Daoy (cell line): Measurements from ENCODE around the gene GNAI3. TPM values are rescaled to one million over a fixed set of nuclear protein-coding genes. Genes with fewer than 3 reads are reported as not detected.

Experiments used
- DNase-seq: peaks from one replicate; pipeline ENCODE4 v3.0.0-alpha.2; 2015; ENCODE audit warnings: low read depth
- total RNA-seq: library from RNA; depleted of rRNA; stranded (reverse); fragments of >200 nt; shearing (Covaris generic); gene quantifications from 2 replicates; pipeline ENCODE4 v1.2.3, GENCODE V29; 2014

The GNAI3 gene
- total RNA-seq, 1 experiment from 2014 or later, result 24.1 TPM

GRCh38 chr1:109636201-109636952, 88.0 kb downstream of the GNAI3 start:
- DNase-seq, result peak; percentile 68

DNA sequence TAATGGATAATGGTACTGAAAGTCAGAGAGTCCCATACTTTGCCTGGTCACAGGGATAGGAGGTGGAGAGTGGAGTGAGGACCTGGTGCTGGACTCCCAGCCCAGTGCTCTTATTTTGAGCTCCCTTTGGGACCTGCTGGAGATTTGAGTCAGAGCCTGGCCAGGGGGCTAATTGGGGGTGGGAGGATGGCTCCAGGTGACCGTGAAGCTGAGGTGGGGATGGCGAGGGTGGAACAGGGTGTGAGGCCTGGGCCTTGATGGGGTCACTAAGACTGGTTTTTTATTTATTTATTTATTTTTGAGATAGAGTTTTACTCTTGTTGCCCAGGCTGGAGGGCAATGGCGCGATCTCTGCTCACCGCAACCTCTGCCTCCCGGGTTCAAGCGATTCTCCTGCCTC, 89.0 kb downstream of the GNAI3 start:
- DNase-seq, result no peak

DNA sequence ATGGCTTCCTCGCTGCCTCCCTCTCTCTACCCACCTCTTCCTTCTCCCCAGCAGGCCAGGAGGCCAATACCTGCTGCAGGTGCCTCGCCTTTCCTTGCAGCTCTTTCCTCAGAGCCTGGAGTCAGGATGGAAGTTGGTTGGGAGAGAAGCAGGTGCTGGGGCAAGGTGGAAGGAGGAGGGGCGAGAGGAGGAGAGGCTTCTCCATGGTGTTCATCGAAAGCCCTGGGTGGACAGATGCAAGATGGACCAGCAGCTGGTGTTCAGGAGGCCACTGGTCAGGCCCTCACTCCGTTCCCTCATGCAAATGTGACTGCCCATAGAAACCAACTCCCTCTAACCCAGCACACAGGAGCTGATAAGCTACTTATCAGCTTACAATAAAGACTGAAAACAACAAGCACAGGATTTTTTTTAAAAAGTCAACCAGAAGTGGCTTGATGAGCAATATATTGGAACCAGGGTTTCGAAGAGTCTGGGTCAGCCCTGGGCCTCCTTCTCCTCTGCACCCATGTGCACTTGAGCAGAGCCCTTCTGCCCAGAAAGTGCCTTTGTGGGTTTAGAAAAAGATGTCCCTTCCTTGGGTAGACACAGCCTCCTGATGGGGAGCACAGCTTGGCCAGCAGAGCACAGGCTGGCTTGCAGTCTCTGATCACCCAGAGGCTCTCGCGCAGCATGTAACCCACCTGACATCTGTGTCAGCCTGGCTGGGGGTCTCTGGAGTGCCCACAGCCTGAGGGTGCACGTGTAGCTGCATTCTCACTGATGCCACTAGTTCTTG, 90.8 kb downstream of the GNAI3 start:
- no peak for DNase-seq

GRCh38 chr1:109639841-109640184, 91.4 kb downstream of the GNAI3 start:
- no peak for DNase-seq

DNA sequence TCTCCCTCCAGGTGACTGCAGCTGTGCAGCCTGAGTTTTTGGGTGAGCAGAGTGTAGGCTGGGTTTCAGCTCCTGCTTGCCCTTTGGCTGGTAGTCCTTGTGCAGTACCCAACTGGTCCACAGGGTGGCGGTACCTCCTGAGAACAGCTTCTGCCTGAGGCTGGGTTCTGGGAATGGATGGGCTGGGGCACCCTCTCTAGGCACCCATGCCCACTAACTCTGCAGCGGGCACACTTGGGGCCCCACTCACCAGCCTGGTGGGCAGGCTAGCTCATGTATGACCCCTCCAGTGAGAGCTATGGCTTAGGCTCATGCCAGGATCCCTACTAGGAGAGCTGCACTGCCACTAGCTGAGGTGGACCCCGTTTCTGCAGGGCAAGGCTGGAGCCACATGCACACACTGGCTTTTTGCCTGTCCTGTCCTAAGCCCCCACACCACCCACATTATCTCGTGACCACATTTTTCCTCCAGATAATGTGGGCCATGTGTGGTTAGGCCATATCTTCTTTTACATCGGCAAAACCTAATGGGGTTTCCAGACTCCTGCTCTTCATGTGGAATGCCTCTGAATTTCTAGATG, 92.0 kb downstream of the GNAI3 start:
- peak; percentile 79 for DNase-seq

- DNase-seq, result no peak
Observed at GRCh38 chr1:109641078-109641740, 92.8 kb downstream of the GNAI3 start.

DNA sequence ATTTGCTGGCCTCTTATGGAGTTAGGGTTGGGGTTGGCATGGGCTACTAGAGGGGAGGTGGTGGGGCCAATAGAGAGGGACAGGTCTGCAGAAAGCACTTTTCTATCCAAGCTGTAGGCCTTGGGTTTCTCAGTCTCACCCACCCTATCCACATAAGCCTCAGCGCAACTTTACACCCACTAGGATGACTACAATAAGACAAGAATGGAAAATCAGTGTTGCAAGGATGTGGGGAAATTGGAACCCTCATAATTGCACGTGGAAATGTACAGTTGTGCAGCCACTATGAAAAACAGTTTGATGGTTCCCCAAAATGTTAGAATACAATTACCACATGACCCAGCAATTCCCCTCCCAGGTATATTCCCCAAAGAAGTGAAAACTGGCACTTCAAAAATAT, 93.4 kb downstream of the GNAI3 start:
- DNase-seq, result no peak

DNA sequence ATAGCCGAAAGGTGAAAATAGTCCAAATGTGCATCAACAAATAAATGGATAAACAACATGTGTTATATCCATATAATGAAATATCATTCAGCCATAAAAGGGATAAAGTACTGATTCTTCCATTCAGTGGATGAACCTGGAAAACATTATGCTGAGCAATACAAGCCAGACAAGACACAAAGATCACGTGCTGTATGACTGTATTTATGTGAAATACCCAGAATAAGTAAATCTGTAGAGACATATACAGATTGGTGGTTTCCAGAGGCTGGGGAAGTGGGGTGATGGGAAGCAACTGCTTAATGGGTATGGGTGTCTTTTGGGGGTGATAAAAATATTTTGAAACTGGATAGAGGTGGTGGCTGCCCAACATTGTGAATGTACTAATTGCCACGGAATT, 94.2 kb downstream of the GNAI3 start:
- no peak for DNase-seq

DNA sequence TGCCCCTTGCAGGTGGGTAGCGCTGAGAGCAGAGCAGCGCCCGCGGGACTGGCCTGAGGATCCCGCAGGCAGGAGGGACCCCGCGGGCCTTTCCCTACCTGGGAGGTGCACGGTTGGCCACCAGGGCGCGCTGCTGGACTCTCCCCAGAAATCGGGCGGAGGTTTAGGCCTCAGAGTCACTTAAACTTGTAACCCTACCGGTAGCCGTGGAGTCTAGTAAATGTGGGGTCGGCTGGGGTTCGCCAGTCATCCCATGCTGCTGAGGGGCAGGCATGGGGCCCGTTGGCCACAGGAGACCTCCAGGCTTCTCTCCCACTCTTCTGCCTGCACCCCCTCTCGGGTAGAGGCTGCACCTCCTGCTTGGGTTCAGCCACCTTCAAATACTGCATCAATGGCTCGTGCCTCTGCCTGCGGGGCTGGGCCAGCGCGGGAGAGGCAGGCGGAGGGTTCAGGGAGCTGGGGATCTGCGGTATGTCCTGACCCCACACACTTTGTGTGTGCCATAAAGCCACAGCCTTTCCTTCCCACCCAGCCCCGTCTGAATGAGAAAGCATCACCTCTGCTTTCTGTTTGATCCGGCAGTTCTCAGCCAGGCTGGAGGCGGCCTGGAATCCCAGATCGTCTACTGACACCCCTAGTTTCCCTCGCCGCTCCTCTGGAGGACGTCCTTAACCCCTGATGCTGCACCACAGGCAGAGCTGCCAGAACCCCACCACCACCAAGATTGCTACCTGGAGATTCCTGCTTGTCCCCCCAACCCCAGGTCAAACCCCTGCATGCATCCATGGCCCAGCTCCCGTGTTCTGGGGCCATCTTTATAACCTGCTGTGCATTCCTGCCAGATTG, 95.2 kb downstream of the GNAI3 start:
- DNase-seq, result peak; percentile 89

DNA sequence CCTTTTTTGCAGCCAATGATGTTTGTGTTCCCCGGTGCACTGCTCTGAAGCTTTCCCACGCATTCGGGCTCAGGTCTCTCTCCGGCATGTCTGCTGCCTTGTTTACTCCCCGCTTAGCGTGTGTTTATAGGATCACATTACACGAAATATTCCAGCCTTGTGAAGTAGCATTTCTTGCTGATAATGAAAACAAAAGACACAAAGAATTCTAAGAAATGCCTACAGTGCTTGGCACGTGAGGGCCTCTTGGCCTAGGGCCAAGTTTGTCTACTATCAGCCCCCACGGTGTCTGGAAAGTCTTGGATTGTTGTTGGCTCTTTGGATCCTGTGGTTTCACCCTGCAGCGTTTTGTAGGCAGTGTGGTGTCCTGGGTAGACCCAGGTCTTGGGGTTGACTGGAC, 96.3 kb downstream of the GNAI3 start:
- no peak for DNase-seq

- DNase-seq, result no peak
Observed at GRCh38 chr1:109649491-109649914, 101.1 kb downstream of the GNAI3 start.

DNA sequence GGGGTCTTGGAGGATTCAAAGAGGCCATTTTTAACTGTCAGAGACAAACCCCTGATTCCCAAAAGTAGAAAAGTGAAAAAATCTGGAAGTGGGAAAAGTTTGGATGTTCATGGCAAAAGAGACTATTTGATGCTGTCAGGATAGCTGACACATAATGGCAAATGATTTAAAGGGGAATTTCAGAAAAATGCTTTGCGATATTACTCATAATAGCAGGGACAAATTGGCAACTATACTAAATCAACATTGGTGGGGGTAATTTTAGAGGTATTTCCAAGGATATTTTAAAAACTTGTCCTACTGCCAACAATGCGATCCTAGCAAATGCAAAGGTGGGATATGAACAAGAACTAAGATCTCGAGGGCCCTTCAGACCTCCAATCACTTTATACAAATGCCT, 102.2 kb downstream of the GNAI3 start:
- no peak for DNase-seq

GRCh38 chr1:109652402-109652801, 104.0 kb downstream of the GNAI3 start:
- DNase-seq, result no peak

- no peak for DNase-seq
Observed at GRCh38 chr1:109653306-109653705, 104.9 kb downstream of the GNAI3 start.

DNA sequence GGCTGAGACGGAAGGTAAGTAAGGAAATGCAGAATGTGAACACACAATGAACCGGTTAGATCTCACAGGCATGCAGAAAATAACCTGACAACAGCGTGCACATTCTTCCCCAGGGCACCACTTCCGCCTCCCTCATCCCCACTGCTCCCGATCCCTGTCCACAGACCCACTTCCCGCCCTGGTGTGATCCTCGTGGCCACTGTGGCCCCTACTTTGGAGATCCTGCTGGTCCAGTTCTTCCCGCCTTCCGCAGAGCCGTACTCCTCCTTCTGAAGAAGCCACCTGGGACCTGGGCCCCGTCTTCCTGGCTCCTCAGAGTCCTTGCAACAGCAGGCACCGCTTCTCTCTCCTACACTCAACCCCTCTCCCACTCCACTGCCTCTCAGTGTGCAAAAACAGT, 106.1 kb downstream of the GNAI3 start:
- no peak for DNase-seq

- peak; percentile 96 for DNase-seq
Observed at GRCh38 chr1:109655615-109656519, 107.5 kb downstream of the GNAI3 start, which contains the start of gene GSTM4. Gene GSTM4, plus strand, starts transcription at chr1:109656099. Its CDS starts 291 bp downstream, at chr1:109656390.

GRCh38 chr1:109657395-109657794, 109.0 kb downstream of the GNAI3 start:
- no peak for DNase-seq

GRCh38 chr1:109657970-109658369, 109.6 kb downstream of the GNAI3 start:
- DNase-seq, result no peak

GRCh38 chr1:109658533-109659042, 110.2 kb downstream of the GNAI3 start:
- no peak for DNase-seq

DNA sequence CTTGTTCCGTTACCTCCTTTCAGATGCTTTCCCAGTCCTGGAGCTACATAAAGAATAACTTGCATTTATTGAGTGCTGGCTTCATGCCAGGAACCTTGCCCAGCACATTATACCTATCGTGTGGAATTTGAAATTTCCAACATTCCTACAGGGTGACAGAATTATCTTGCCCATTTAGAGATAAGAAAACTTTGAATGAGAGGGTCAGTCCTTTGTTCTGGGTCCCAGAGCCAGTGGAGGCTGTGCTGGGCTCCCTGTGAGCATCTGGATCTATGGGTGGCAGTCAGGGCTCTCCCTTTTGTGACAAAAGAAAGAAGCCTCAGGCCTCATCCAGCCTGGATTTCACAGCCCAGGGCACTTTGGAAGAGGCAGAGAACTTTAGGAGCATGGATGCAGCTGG, 110.7 kb downstream of the GNAI3 start:
- peak; percentile 34 for DNase-seq
